SJSA1 (cell line): Measurements from ENCODE around the gene NFIA. TPM values are rescaled to one million over a fixed set of nuclear protein-coding genes. Genes with fewer than 3 reads are reported as not detected.
A peak's percentile ranks its signal among the peaks of the same experiment; 100 is the strongest.
"Not testable (repeated sequence)": the region's sequence is repeated elsewhere in the genome, so short reads cannot be mapped to it uniquely, and the experiment has no call there.

Experiments used
- DNase-seq, 2 experiments: peaks; one replicate each; pipeline ENCODE4 v3.0.0-alpha.2; 2015 to 2020; ENCODE audit warnings: low spot score in 2 of 2, low read depth in 1 of 2
- H3K27ac ChIP-seq: fragments of 250-450 bp; sonication (Bioruptor Pico); 2 replicates; pipeline ENCODE4 v1.5.1; 2020; ENCODE audit warnings: mild to moderate bottlenecking, moderate library complexity
- H3K27me3 ChIP-seq: fragments of 250-450 bp; sonication (Bioruptor Pico); replicated peaks from 2 replicates; pipeline ENCODE4 v1.5.1; 2020; ENCODE audit warnings: mild to moderate bottlenecking, moderate library complexity
- H3K36me3 ChIP-seq: fragments of 250-450 bp; sonication (Bioruptor Pico); 2 replicates; pipeline ENCODE4 v1.5.1; 2020; ENCODE audit warnings: mild to moderate bottlenecking
- H3K4me1 ChIP-seq: fragments of 250-450 bp; sonication (Bioruptor Pico); replicated peaks from 2 replicates; pipeline ENCODE4 v1.6.1; 2021; ENCODE audit warnings: mild to moderate bottlenecking
- H3K4me3 ChIP-seq: fragments of 250-450 bp; sonication (Bioruptor Pico); 2 replicates; pipeline ENCODE4 v1.5.1; 2020; ENCODE audit warnings: mild to moderate bottlenecking
- H3K9me3 ChIP-seq: fragments of 250-450 bp; sonication (Bioruptor Pico); replicated peaks from 2 replicates; pipeline ENCODE4 v1.5.1; 2020; ENCODE audit warnings: mild to moderate bottlenecking
- total RNA-seq: library from RNA; depleted of rRNA; stranded (reverse); fragments of >200 nt; shearing (Covaris generic); gene quantifications from 2 replicates; pipeline ENCODE4 v1.2.3, GENCODE V29; 2014

Gene NFIA
- total RNA-seq, 1 experiment from 2014 or later, result 0.74 TPM

- H3K27me3 ChIP-seq, result no peaks in the 10 kb centered on the region
- DNase-seq, result peak; percentile 49 to 59
- no peaks in the 10 kb centered on the region for H3K36me3 ChIP-seq
- no peaks in the 10 kb centered on the region for H3K4me1 ChIP-seq
- H3K9me3 ChIP-seq, result no peaks in the 10 kb centered on the region
- no peak overlapping the region for H3K4me3 ChIP-seq
- H3K27ac ChIP-seq, result no peak overlapping the region
These were observed 371.0 kb downstream of the NFIA start for GRCh38 chr1:61453111-61453961.

DNA sequence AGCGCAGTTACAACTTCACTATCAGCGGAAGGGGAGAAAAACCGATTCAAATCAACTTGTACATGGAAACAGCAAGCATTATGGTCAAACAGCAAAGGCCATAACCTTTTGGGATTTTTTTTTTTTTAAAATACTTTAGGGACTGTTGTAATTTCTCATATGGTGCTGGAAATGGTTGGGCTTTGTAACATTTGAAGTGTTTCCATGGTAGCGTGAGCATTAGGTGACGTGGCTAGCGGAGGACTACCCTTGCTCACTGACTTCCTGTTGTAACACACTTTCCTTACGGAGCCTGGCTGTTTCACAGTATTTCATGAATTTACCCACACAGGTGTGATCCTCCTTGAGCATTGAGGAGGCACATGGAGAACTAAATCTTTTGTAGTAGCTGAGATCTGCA is 373.0 kb downstream of the NFIA start:
- no peaks in the 10 kb centered on the region for H3K4me1 ChIP-seq
- no peaks in the 10 kb centered on the region for H3K9me3 ChIP-seq
- H3K27ac ChIP-seq, result no peak overlapping the region
- H3K36me3 ChIP-seq, result no peaks in the 10 kb centered on the region
- no peak overlapping the region for H3K4me3 ChIP-seq
- DNase-seq, result no peak
- no peaks in the 10 kb centered on the region for H3K27me3 ChIP-seq

GRCh38 chr1:61457526-61458040 is 375.2 kb downstream of the NFIA start:
- no peaks in the 10 kb centered on the region for H3K27me3 ChIP-seq
- no peaks in the 10 kb centered on the region for H3K9me3 ChIP-seq
- no peak overlapping the region for H3K27ac ChIP-seq
- no peak for DNase-seq
- H3K4me3 ChIP-seq, result no peak overlapping the region
- H3K36me3 ChIP-seq, result no peaks in the 10 kb centered on the region
- H3K4me1 ChIP-seq, result no peaks in the 10 kb centered on the region

DNA sequence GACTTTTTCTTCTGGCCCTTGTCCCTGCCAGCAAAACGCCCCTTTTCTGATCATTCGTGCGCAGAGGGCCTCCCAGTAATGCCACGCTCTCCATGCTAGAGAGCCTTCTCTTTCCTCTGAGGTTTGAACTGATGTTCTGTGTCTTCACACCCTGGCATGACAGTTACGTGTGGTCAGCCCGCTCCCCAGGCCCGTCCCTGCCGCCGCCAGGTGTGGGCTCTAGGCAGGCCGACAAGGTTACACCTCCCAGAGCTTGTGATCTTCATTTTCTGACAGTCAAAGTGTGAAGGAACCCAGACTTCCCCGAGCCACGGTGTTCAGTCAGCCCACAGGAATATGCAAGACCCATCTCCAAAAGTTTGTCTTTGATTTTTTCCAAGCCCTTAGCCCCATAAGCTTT is 377.0 kb downstream of the NFIA start:
- DNase-seq, result no peak
- Histone ChIP-seq H3K4me3 (no peak overlapping the region), H3K4me1 (no peaks in the 10 kb centered on the region), H3K27me3 (no peaks in the 10 kb centered on the region), H3K36me3 (no peaks in the 10 kb centered on the region), H3K27ac (no peak overlapping the region), H3K9me3 (no peaks in the 10 kb centered on the region)

- H3K36me3 ChIP-seq, result no peaks in the 10 kb centered on the region
- no peaks in the 10 kb centered on the region for H3K9me3 ChIP-seq
- no peak overlapping the region for H3K4me3 ChIP-seq
- no peaks in the 10 kb centered on the region for H3K27me3 ChIP-seq
- H3K4me1 ChIP-seq, result no peaks in the 10 kb centered on the region
- no peak overlapping the region for H3K27ac ChIP-seq
- DNase-seq, result no peak
These were observed 377.8 kb downstream of the NFIA start for GRCh38 chr1:61460191-61460590.

DNA sequence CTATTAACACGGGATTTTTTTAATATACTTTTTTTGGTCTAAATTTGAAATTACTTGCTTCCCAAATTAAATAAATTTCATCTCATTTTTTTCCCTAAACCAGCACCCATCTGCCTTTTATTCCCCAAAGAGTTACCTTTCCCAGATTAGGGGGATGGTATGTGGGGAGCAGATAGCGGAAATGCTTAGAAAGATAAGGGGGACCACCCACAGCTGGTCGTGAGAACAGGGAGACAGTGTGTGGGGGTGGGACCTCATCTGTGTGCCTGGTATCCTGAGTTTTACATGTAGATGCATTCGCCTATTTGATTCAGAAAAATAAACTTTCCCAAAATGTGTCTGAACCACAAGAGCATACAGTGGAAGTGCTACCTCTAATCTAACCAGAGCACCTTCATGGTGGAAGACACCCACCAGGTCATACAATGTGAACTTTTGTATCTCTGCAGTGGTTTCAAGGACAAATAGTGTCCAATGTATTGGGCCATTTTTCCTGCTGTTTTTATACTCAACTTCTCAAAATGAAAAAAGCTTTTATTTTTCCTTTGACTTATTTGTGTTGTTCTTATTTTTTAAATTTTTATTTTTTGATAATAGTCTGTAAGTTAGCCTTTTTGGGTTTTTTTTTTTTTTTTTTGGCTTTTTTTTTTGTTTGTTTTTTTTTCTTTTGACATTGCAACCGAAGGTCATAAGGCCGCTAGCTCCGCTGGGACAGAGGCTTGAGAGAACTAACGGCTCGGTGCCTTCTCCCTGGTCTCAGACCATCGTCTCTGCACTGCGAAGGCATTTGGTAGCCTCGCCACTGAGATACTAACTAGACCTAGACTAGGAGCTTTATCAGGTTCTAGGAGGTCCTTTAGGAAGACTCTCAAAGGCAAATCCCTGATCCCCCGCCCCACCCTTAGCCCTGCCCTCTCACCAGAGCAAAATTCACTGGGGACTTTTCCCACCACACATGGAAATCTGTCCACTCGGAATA is 379.3 kb downstream of the NFIA start:
- no peak for DNase-seq
- Histone ChIP-seq H3K9me3 (no peaks in the 10 kb centered on the region), H3K36me3 (no peaks in the 10 kb centered on the region), H3K4me3 (no peak overlapping the region), H3K4me1 (no peaks in the 10 kb centered on the region), H3K27me3 (no peaks in the 10 kb centered on the region), H3K27ac (no peak overlapping the region)

DNA sequence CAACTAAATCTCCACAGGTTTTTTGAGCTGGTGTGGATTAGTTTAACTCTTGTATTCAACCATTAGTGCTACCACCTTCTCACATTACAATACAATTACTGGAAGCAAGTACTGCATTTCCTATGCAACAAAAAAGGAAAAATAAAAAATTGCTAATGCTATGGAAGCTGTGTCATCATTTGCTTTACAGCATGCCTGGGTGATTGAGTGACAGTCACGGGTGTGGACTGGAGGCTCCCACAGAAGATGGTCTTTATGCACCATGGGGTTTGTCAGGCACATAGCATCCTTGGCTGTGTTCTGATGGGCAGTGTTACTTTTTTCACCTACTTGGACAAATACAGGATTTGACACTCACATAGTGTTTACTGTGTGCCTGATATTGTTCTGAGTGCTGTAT is 380.3 kb downstream of the NFIA start:
- H3K36me3 ChIP-seq, result no peaks in the 10 kb centered on the region
- no peak for DNase-seq
- no peak overlapping the region for H3K4me3 ChIP-seq
- H3K9me3 ChIP-seq, result no peaks in the 10 kb centered on the region
- no peaks in the 10 kb centered on the region for H3K4me1 ChIP-seq
- H3K27me3 ChIP-seq, result no peaks in the 10 kb centered on the region
- H3K27ac ChIP-seq, result no peak overlapping the region

DNA sequence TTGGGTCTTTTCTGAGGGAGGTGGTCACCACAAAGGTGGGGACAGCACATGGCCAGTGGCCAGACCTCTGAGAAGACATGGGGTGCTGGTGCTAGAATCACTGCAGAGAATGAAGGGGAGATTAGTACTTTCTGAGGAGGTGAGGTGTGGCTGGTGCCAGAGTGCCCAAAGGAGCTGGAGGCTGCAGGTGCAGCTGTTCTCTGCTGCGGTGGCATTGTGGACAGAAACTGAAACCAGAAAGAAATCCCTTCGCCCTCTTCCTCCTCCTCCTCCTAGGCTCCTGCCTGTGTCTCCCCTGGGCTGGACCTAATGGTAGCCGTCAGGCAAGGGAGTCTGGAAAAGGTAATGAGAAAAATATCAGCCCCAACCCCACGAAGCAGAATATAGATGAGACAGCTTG is 380.9 kb downstream of the NFIA start:
- H3K4me1 ChIP-seq, result no peaks in the 10 kb centered on the region
- H3K36me3 ChIP-seq, result no peaks in the 10 kb centered on the region
- H3K4me3 ChIP-seq, result no peak overlapping the region
- H3K27me3 ChIP-seq, result no peaks in the 10 kb centered on the region
- no peaks in the 10 kb centered on the region for H3K9me3 ChIP-seq
- no peak for DNase-seq
- no peak overlapping the region for H3K27ac ChIP-seq

GRCh38 chr1:61467836-61468235 is 385.5 kb downstream of the NFIA start:
- H3K9me3 ChIP-seq, H3K27ac ChIP-seq, H3K4me3 ChIP-seq, H3K36me3 ChIP-seq, H3K27me3 ChIP-seq, H3K4me1 ChIP-seq, DNase-seq: not testable (repeated sequence)

- no peak overlapping the region for H3K27ac ChIP-seq
- no peak overlapping the region for H3K4me3 ChIP-seq
- no peaks in the 10 kb centered on the region for H3K4me1 ChIP-seq
- no peaks in the 10 kb centered on the region for H3K9me3 ChIP-seq
- H3K36me3 ChIP-seq, result no peaks in the 10 kb centered on the region
- no peak for DNase-seq
- H3K27me3 ChIP-seq, result no peaks in the 10 kb centered on the region
These were observed 387.0 kb downstream of the NFIA start for GRCh38 chr1:61469365-61469764.

DNA sequence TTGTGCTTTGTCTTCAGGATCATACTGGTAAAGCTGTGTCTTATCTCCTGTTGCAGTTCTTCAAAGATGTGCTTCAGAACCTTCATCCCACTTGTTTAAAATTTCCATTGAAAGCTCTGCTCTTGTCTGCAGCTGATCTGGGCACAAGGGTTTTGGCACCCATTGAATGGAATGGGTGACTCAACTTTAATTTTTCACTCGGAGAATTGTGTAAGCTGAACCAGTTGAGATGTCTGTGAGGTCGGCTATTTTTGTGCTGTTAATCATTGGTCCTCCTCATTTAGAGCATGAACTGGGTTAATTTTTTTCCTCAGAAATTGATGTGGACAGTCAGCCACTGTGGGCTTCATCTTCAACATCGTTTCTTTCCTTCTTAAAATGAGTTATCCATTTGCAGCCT is 390.5 kb downstream of the NFIA start:
- DNase-seq, result no peak
- no peak overlapping the region for H3K4me3 ChIP-seq
- H3K36me3 ChIP-seq, result no peaks in the 10 kb centered on the region
- H3K9me3 ChIP-seq, result no peaks in the 10 kb centered on the region
- H3K4me1 ChIP-seq, result no peaks in the 10 kb centered on the region
- H3K27ac ChIP-seq, result no peak overlapping the region
- no peaks in the 10 kb centered on the region for H3K27me3 ChIP-seq

DNA sequence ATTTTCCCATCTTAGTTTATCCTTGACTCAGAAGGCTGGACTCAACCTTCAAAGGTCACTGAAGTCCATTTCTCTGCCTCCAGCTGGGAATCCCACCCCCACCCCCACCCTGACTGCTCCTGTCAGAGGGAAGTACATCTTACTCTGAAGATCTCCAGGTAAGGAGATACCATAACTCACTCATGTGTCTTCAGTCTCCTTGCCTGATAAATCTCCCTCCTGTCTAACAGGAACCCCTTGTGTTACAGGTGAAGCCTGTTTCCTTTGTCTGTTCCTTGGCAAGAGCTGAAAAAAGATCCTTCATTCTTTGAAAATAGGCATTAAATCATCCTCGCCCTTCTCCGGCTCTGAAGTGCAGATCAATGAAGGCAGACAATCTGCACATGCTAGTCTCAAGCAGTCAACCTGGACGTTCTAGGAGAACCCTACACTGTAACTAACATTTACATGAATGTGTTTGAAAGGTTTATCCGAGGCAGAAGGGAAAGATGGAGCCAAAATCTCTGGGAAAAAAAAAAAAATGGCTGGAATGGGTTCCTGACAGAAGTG is 392.0 kb downstream of the NFIA start:
- no peaks in the 10 kb centered on the region for H3K36me3 ChIP-seq
- no peaks in the 10 kb centered on the region for H3K27me3 ChIP-seq
- no peak overlapping the region for H3K4me3 ChIP-seq
- DNase-seq, result no peak
- no peaks in the 10 kb centered on the region for H3K9me3 ChIP-seq
- H3K4me1 ChIP-seq, result no peaks in the 10 kb centered on the region
- H3K27ac ChIP-seq, result no peak overlapping the region

- Histone ChIP-seq H3K36me3 (no peaks in the 10 kb centered on the region), H3K27ac (no peak overlapping the region), H3K4me1 (no peaks in the 10 kb centered on the region), H3K9me3 (no peaks in the 10 kb centered on the region), H3K27me3 (no peaks in the 10 kb centered on the region), H3K4me3 (no peak overlapping the region)
- no peak for DNase-seq
These were observed 392.6 kb downstream of the NFIA start for GRCh38 chr1:61474963-61475362.

- Histone ChIP-seq H3K27ac (no peak overlapping the region), H3K9me3 (no peaks in the 10 kb centered on the region), H3K4me1 (no peaks in the 10 kb centered on the region), H3K36me3 (no peaks in the 10 kb centered on the region), H3K27me3 (no peaks in the 10 kb centered on the region), H3K4me3 (no peak overlapping the region)
- no peak for DNase-seq
These were observed 394.9 kb downstream of the NFIA start for GRCh38 chr1:61477301-61477700.
